ENCODE data around the gene MYEOV. TPM values are rescaled to one million over a fixed set of nuclear protein-coding genes. Genes with fewer than 3 reads are reported as not detected.

The MYEOV gene
- total and polyA plus RNA-seq, 2 donors (not counting 1 experiment from before 2014, with no cell fraction given) = 0.72 TPM; not detected in 1

- no peak overlapping the region for H3K9ac ChIP-seq (ENCODE audit: low read length)
- no peak overlapping the region for H2AFZ ChIP-seq (ENCODE audit: insufficient read depth, low read depth, low read length, poor library complexity, severe bottlenecking)
- DNase-seq = no peak
- peaks cover 4% of the 10 kb centered on the region for H3K4me1 Mint-ChIP-seq
- ChIA-PET POLR2A (no interaction called here), CTCF (interaction anchor here (0.5 to 1.7 kb wide), 2 partner anchors 11 to 404 kb away, joined by 3 to 7 read pairs; no protein-coding TSS in a partner anchor)
- no peak overlapping the region for H3K4me2 ChIP-seq (replicated peaks; ENCODE audit: low read depth, low read length, poor library complexity, severe bottlenecking)
- no peaks in the 10 kb centered on the region for H3K9me3 Mint-ChIP-seq (ENCODE audit: insufficient read depth)
- peaks cover 0 to 7% (median 2%) of the 10 kb centered on the region in 4 experiments for H3K27me3 ChIP-seq (replicated peaks in 1 of 4; ENCODE audit: control extremely low read depth in 1 of 4, control insufficient read depth in 3 of 4, insufficient read depth in 4 of 4, low read length in 3 of 4)
- no peaks in the 10 kb centered on the region for H3K79me2 ChIP-seq (ENCODE audit: control insufficient read depth, insufficient read depth, low read length)
- peaks cover 3% of the 10 kb centered on the region for H3K27me3 Mint-ChIP-seq
- no peaks in the 10 kb centered on the region for H4K20me1 ChIP-seq (ENCODE audit: control insufficient read depth, insufficient read depth, low read length, poor library complexity, severe bottlenecking)
- H3K9me3 ChIP-seq (ENCODE audit: control extremely low read depth in 1 of 3, control insufficient read depth in 2 of 3, insufficient read depth in 1 of 3, low read length in 2 of 3) = peaks cover 0 to 7% (median 0%) of the 10 kb centered on the region in 3 donors
- H3K27ac Mint-ChIP-seq = no peak overlapping the region
- TF ChIP-seq EZH2 (IDR thresholded peaks at IDR 0.05; ENCODE audit: borderline replicate concordance, insufficient read depth, low read depth, low read length, poor library complexity, severe bottlenecking) = no peak
- peaks cover 0 to 6% of the 10 kb centered on the region in 2 donors for H3K4me1 ChIP-seq (ENCODE audit: control insufficient read depth in 2 of 2, insufficient read depth in 2 of 2, low read length in 2 of 2)
- H3K36me3 ChIP-seq (replicated peaks in 1 of 2; ENCODE audit: control extremely low read depth in 1 of 2, control insufficient read depth in 1 of 2, extremely low read depth in 1 of 2, insufficient read depth in 2 of 2, low read length in 1 of 2) = no peaks in the 10 kb centered on the region
- H3K4me3 ChIP-seq (ENCODE audit: control extremely low read depth in 1 of 5, extremely low read depth in 1 of 5, insufficient read depth in 1 of 5, low read depth in 2 of 5, low read length in 4 of 5) = no peak overlapping the region
- no peak overlapping the region for H3K4me3 Mint-ChIP-seq
- intact Hi-C loops (cut with micrococcal nuclease) = no loop called here
- no peak overlapping the region for H3K27ac ChIP-seq (ENCODE audit: low read length in 2 of 2)
- 95% methylated on average over 6 of the region's 6 CpGs for WGBS (ENCODE audit: insufficient coverage)
- no peak for ATAC-seq (ENCODE audit: low read depth)
These were observed 13.0 kb upstream of the MYEOV start for GRCh38 chr11:69280994-69281393.

GRCh38 chr11:69283446-69283845 lies 10.5 kb upstream of the MYEOV start:
- POLR2A ChIA-PET = no interaction called here
- H3K9me3 ChIP-seq (ENCODE audit: control extremely low read depth in 1 of 3, control insufficient read depth in 2 of 3, insufficient read depth in 1 of 3, low read length in 2 of 3) = peaks cover 0 to 15% (median 0%) of the 10 kb centered on the region in 3 donors
- no peak overlapping the region for H3K4me2 ChIP-seq (replicated peaks; ENCODE audit: low read depth, low read length, poor library complexity, severe bottlenecking)
- DNase-seq = no peak
- CTCF ChIA-PET = no interaction called here
- peaks cover 5% of the 10 kb centered on the region for H3K4me1 Mint-ChIP-seq
- WGBS (ENCODE audit: insufficient coverage) = 91% methylated on average over 5 of the region's 10 CpGs
- no peak for TF ChIP-seq CTCF (IDR thresholded peaks at IDR 0.05)
- TF ChIP-seq EZH2 (IDR thresholded peaks at IDR 0.05; ENCODE audit: borderline replicate concordance, insufficient read depth, low read depth, low read length, poor library complexity, severe bottlenecking) = no peak
- H3K27ac Mint-ChIP-seq = no peak overlapping the region
- peaks cover 9% of the 10 kb centered on the region for H3K27me3 Mint-ChIP-seq
- no peak for ATAC-seq (ENCODE audit: low read depth)
- no peak overlapping the region for H3K4me3 Mint-ChIP-seq
- H3K36me3 ChIP-seq (replicated peaks in 1 of 2; ENCODE audit: control extremely low read depth in 1 of 2, control insufficient read depth in 1 of 2, extremely low read depth in 1 of 2, insufficient read depth in 2 of 2, low read length in 1 of 2) = no peaks in the 10 kb centered on the region
- H3K9ac ChIP-seq (ENCODE audit: low read length) = no peak overlapping the region
- peaks cover 0 to 7% (median 2%) of the 10 kb centered on the region in 4 experiments for H3K27me3 ChIP-seq (replicated peaks in 1 of 4; ENCODE audit: control extremely low read depth in 1 of 4, control insufficient read depth in 3 of 4, insufficient read depth in 4 of 4, low read length in 3 of 4)
- intact Hi-C loops (cut with micrococcal nuclease) = no loop called here
- no peak overlapping the region for H2AFZ ChIP-seq (ENCODE audit: insufficient read depth, low read depth, low read length, poor library complexity, severe bottlenecking)
- H3K4me1 ChIP-seq (ENCODE audit: control insufficient read depth in 2 of 2, insufficient read depth in 2 of 2, low read length in 2 of 2) = no peaks in the 10 kb centered on the region
- no peaks in the 10 kb centered on the region for H4K20me1 ChIP-seq (ENCODE audit: control insufficient read depth, insufficient read depth, low read length, poor library complexity, severe bottlenecking)
- no peak overlapping the region for H3K4me3 ChIP-seq (ENCODE audit: control extremely low read depth in 1 of 5, extremely low read depth in 1 of 5, insufficient read depth in 1 of 5, low read depth in 2 of 5, low read length in 4 of 5)
- H3K9me3 Mint-ChIP-seq (ENCODE audit: insufficient read depth) = no peaks in the 10 kb centered on the region
- no peaks in the 10 kb centered on the region for H3K79me2 ChIP-seq (ENCODE audit: control insufficient read depth, insufficient read depth, low read length)
- no peak overlapping the region for H3K27ac ChIP-seq (ENCODE audit: low read length in 2 of 2)
